ENCODE results near the gene YPEL5.

DNA sequence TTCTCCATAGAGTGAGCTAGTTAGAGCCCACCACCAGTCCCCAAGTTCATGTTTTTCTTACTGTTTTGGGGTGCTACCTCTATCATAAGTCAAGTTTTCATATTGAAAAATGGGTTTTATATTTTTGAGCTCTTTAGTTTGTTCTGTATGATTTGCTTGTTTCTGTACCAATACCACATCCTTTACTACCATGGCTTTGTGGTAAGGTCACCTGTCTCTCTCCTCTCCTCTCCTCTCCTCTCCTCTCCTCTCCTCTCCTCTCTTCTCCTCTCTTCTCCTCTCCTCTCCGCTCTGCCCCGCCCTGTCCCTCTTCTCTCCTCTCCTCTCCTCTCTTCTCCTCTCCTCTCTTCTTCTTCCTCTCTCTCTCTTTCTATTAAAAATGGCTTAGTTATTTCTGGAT lies 62.4 kb downstream of the YPEL5 start:
- TF ChIP-seq CTCF (IDR thresholded peaks at IDR 0.05) (no peak), POLR2A (IDR thresholded peaks at IDR 0.05) (no peak), POLR2AphosphoS5 (IDR thresholded peaks at IDR 0.05) (no peak)

All from transverse colon (tissue), 4 donors.